Mesendoderm (in vitro differentiated cells): ENCODE data around the gene TAOK1.

Experiments
- DNase-seq: peaks from one replicate; pipeline ENCODE4 v3.0.0; 2013
- H2AK5ac ChIP-seq: 2 replicates; pipeline ENCODE4 v1.6.1; 2013; ENCODE audit warnings: low read length, inconsistent platforms
- H2BK120ac ChIP-seq: 2 replicates; pipeline ENCODE4 v1.6.1; 2013; ENCODE audit warnings: low read depth, mild to moderate bottlenecking, low read length, moderate library complexity, mixed read lengths
- H2BK15ac ChIP-seq: replicated peaks from 2 replicates; pipeline ENCODE4 v1.6.1; 2013; ENCODE audit warnings: low read depth, mild to moderate bottlenecking, moderate library complexity
- H2BK5ac ChIP-seq: 2 replicates; pipeline ENCODE4 v1.6.1; 2013; ENCODE audit warnings: low read length, inconsistent platforms
- H3K18ac ChIP-seq: 2 replicates; pipeline ENCODE4 v1.6.1; 2013; ENCODE audit warnings: mild to moderate bottlenecking, low read length, mixed read lengths
- H3K23ac ChIP-seq: one replicate; pipeline ENCODE4 v1.6.1; 2013; ENCODE audit warnings: low read length
- H3K27ac ChIP-seq: 2 replicates; pipeline ENCODE4 v1.5.1; 2013; ENCODE audit warnings: low read depth, mild to moderate bottlenecking, inconsistent platforms, low read length, moderate library complexity
- H3K27me3 ChIP-seq: 2 replicates; pipeline ENCODE4 v1.6.1; 2013; ENCODE audit warnings: low read length, control low read depth, mild to moderate bottlenecking, inconsistent platforms; ENCODE audit not compliant: insufficient read depth, poor library complexity
- H3K36me3 ChIP-seq: 2 replicates; pipeline ENCODE4 v1.6.1; 2013; ENCODE audit warnings: low read length, inconsistent platforms; ENCODE audit not compliant: control insufficient read depth, insufficient read depth
- H3K4ac ChIP-seq: one replicate; pipeline ENCODE4 v1.6.1; 2013; ENCODE audit warnings: low read depth, mild to moderate bottlenecking, low read length, moderate library complexity
- H3K4me1 ChIP-seq: 2 replicates; pipeline ENCODE4 v1.6.1; 2013; ENCODE audit warnings: low read depth, low read length, inconsistent platforms; ENCODE audit not compliant: control insufficient read depth
- H3K4me2 ChIP-seq: 2 replicates; pipeline ENCODE4 v1.6.1; 2013; ENCODE audit warnings: low read length
- H3K4me3 ChIP-seq: 2 replicates; pipeline ENCODE4 v1.5.1; 2013; ENCODE audit warnings: mild to moderate bottlenecking, low read length
- H3K56ac ChIP-seq: one replicate; pipeline ENCODE4 v1.6.1; 2013; ENCODE audit warnings: low read length
- H3K79me1 ChIP-seq: 2 replicates; pipeline ENCODE4 v1.6.1; 2013; ENCODE audit warnings: low read length, inconsistent platforms
- H3K79me2 ChIP-seq: 2 replicates; pipeline ENCODE4 v1.6.1; 2013; ENCODE audit warnings: mild to moderate bottlenecking, low read length; ENCODE audit not compliant: control insufficient read depth, insufficient read depth
- H3K9ac ChIP-seq: 2 replicates; pipeline ENCODE4 v1.6.1; 2013; ENCODE audit warnings: low read length, inconsistent platforms
- H4K5ac ChIP-seq: one replicate; pipeline ENCODE4 v1.6.1; 2013; ENCODE audit warnings: low read length
- H4K8ac ChIP-seq: one replicate; pipeline ENCODE4 v1.6.1; 2013; ENCODE audit warnings: low read depth, mild to moderate bottlenecking, control low read depth, low read length, moderate library complexity
- WGBS: extraction: QIAGEN DNeasy Blood & Tissue Kit; methylation state at CpG from one replicate; pipeline ENCODE4 v1.1.7; 2013; ENCODE audit warnings: low lambda C conversion rate, missing lambda C conversion rate; ENCODE audit not compliant: insufficient coverage; ENCODE audit errors: extremely low coverage; 5-methylcytosine and 5-hydroxymethylcytosine counted together

The TAOK1 gene

GRCh38 chr17:29368926-29369325, 21.2 kb upstream of the TAOK1 start:
- H3K23ac ChIP-seq: no peak overlapping the region
- H3K4me1 ChIP-seq: no peaks in the 10 kb centered on the region
- H2BK15ac ChIP-seq: no peak overlapping the region
- no peaks in the 10 kb centered on the region for H3K36me3 ChIP-seq
- H3K56ac ChIP-seq: no peak overlapping the region
- no peak overlapping the region for H2BK120ac ChIP-seq
- no peak overlapping the region for H3K4ac ChIP-seq
- no peaks in the 10 kb centered on the region for H3K27me3 ChIP-seq
- no peak overlapping the region for H3K4me3 ChIP-seq
- no peak overlapping the region for H4K5ac ChIP-seq
- no peak overlapping the region for H2BK5ac ChIP-seq
- no peak overlapping the region for H2AK5ac ChIP-seq
- no peaks in the 10 kb centered on the region for H3K79me1 ChIP-seq
- WGBS: no CpG with 5 or more reads among the region's 4 CpGs
- no peak overlapping the region for H3K9ac ChIP-seq
- no peak overlapping the region for H3K27ac ChIP-seq
- peak; percentile 84 for DNase-seq
- no peak overlapping the region for H3K18ac ChIP-seq
- no peaks in the 10 kb centered on the region for H3K79me2 ChIP-seq
- no peak overlapping the region for H3K4me2 ChIP-seq
- H4K8ac ChIP-seq: no peak overlapping the region

GRCh38 chr17:29369831-29370735, 20.1 kb upstream of the TAOK1 start:
- Histone ChIP-seq H2AK5ac (no peak overlapping the region), H2BK5ac (no peak overlapping the region), H3K56ac (no peak overlapping the region), H3K18ac (no peak overlapping the region), H3K27me3 (no peaks in the 10 kb centered on the region), H3K36me3 (no peaks in the 10 kb centered on the region), H3K79me2 (no peaks in the 10 kb centered on the region), H3K79me1 (no peaks in the 10 kb centered on the region), H3K4me1 (no peaks in the 10 kb centered on the region), H2BK15ac (no peak overlapping the region), H3K4ac (no peak overlapping the region), H3K4me2 (peak overlapping the region; percentile 30), H3K9ac (peak overlapping the region; percentile 57), H3K4me3 (no peak overlapping the region), H4K5ac (no peak overlapping the region), H4K8ac (no peak overlapping the region), H2BK120ac (no peak overlapping the region), H3K23ac (no peak overlapping the region), H3K27ac (no peak overlapping the region)
- WGBS: no CpG with 5 or more reads among the region's 7 CpGs
- peak; percentile 94 for DNase-seq

GRCh38 chr17:29376667-29377270, 13.4 kb upstream of the TAOK1 start:
- Histone ChIP-seq H3K4me1 (no peaks in the 10 kb centered on the region), H2BK120ac (no peak overlapping the region), H2BK5ac (no peak overlapping the region), H3K4me3 (no peak overlapping the region), H3K23ac (no peak overlapping the region), H3K79me1 (no peaks in the 10 kb centered on the region), H4K5ac (no peak overlapping the region), H4K8ac (no peak overlapping the region), H3K27ac (no peak overlapping the region), H3K56ac (no peak overlapping the region), H2AK5ac (no peak overlapping the region), H3K9ac (no peak overlapping the region), H3K36me3 (no peaks in the 10 kb centered on the region), H3K4me2 (no peak overlapping the region), H3K27me3 (no peaks in the 10 kb centered on the region), H3K79me2 (no peaks in the 10 kb centered on the region), H3K4ac (no peak overlapping the region), H3K18ac (no peak overlapping the region), H2BK15ac (no peak overlapping the region)
- WGBS: no CpG with 5 or more reads among the region's 3 CpGs
- DNase-seq: peak; percentile 71

- Histone ChIP-seq H3K23ac (no peak overlapping the region), H3K4me3 (no peak overlapping the region), H3K27ac (no peak overlapping the region), H3K36me3 (no peaks in the 10 kb centered on the region), H2AK5ac (no peak overlapping the region), H4K8ac (no peak overlapping the region), H3K4ac (no peak overlapping the region), H3K18ac (no peak overlapping the region), H3K79me2 (no peaks in the 10 kb centered on the region), H2BK15ac (no peak overlapping the region), H3K9ac (no peak overlapping the region), H2BK120ac (no peak overlapping the region), H3K56ac (no peak overlapping the region), H3K4me1 (no peaks in the 10 kb centered on the region), H4K5ac (no peak overlapping the region), H3K4me2 (no peak overlapping the region), H3K27me3 (no peaks in the 10 kb centered on the region), H2BK5ac (no peak overlapping the region), H3K79me1 (no peaks in the 10 kb centered on the region)
- no CpG with 5 or more reads among the region's 4 CpGs for WGBS
- no peak for DNase-seq
Observed at GRCh38 chr17:29378500-29378899, 11.7 kb upstream of the TAOK1 start.

- H3K36me3 ChIP-seq: no peaks in the 10 kb centered on the region
- no peaks in the 10 kb centered on the region for H3K4me1 ChIP-seq
- no CpG with 5 or more reads among the region's 12 CpGs for WGBS
- no peak overlapping the region for H3K56ac ChIP-seq
- peak; percentile 26 for DNase-seq
- H3K4ac ChIP-seq: no peak overlapping the region
- H3K4me3 ChIP-seq: no peak overlapping the region
- no peak overlapping the region for H3K9ac ChIP-seq
- no peaks in the 10 kb centered on the region for H3K79me1 ChIP-seq
- H2BK15ac ChIP-seq: no peak overlapping the region
- H2BK120ac ChIP-seq: no peak overlapping the region
- no peak overlapping the region for H3K4me2 ChIP-seq
- H2BK5ac ChIP-seq: no peak overlapping the region
- no peak overlapping the region for H4K5ac ChIP-seq
- H2AK5ac ChIP-seq: no peak overlapping the region
- no peak overlapping the region for H4K8ac ChIP-seq
- no peak overlapping the region for H3K23ac ChIP-seq
- H3K27me3 ChIP-seq: no peaks in the 10 kb centered on the region
- no peak overlapping the region for H3K27ac ChIP-seq
- H3K18ac ChIP-seq: no peak overlapping the region
- H3K79me2 ChIP-seq: no peaks in the 10 kb centered on the region
Observed at GRCh38 chr17:29379084-29379991, 10.8 kb upstream of the TAOK1 start.
